ENCODE measurements around the gene SLC50A1. TPM values are rescaled to one million over a fixed set of nuclear protein-coding genes. Genes with fewer than 3 reads are reported as not detected.

SLC50A1 gene
- total and polyA plus RNA-seq, 10 donors, result 28.4 to 73.8 (median 40.1) TPM

DNA sequence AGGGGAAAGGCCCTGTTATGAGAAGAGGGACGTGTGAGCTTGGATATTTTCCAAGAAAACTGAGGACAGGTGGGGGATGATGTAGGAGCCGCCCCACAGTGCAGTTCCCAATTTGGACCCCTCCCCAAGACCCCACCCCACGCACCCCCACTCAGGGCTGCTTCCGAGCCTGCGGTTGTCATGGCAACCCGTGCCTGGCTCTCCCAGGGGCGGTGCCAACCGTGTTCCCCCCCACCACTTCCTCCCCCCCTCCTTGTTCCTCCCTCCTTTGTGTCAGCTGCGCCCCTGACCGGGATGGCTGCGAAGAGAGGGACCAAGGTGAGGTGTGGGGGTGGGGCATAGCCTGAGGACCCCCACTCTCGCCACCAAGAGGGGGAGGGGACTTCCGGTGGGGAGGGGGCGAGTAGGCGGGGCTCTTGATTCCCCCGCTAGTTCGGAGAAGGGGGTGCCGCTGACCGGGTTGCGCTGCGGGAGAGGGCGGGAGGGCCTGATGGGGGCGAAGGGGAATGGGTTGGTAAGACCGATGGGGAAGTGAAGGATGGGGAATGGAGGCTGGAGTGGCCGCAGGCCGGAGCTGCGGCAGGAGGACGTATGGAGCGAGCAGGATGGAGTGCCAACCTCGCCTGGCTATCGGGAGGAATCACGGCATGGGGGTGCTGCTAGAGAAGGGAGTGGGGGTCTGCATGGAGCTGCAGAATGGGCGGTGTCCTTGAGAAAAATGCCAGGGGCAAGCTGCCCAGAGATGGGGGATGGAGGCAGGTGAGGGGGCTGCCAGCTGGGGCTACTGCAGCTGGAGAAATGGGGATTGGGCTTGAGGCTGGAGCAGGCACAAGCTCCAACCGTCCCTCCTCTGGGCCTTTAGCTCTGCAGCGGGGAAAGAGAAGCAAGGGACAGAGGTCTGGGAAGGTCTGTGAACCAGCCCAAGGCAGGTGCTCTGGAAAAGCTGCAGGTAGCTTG, 39.0 kb downstream of the SLC50A1 start:
- Histone ChIP-seq H3K4me1 (peaks cover 11 to 78% (median 48%) of the 10 kb centered on the region in 6 donors), H3K27me3 (replicated peaks in 1 of 7) (peaks cover 0 to 25% (median 15%) of the 10 kb centered on the region in 7 donors), H3K27ac (peak overlapping the region in 4 of 8 donors; percentile 18 to 97 (median 96)), H3K9me3 (no peaks in the 10 kb centered on the region), H3K36me3 (peaks cover 0 to 32% (median 8%) of the 10 kb centered on the region in 6 donors), H3K4me3 (peak overlapping the region in 7 of 8 donors; percentile 8 to 88 (median 80))
- 8 to 14% (median 11%) methylated on average over 31 to 35 of the region's 35 CpGs for WGBS, 5 donors
- intact Hi-C loops (cut with DNase I; ENCODE audit: low total_unique reads), result loop anchor here (10.0 kb wide), 1 partner anchor 50 kb away; no protein-coding TSS in a partner anchor
- TF ChIP-seq POLR2A (IDR thresholded peaks at IDR 0.05), result no peak
- TF ChIP-seq, protein P1, sequence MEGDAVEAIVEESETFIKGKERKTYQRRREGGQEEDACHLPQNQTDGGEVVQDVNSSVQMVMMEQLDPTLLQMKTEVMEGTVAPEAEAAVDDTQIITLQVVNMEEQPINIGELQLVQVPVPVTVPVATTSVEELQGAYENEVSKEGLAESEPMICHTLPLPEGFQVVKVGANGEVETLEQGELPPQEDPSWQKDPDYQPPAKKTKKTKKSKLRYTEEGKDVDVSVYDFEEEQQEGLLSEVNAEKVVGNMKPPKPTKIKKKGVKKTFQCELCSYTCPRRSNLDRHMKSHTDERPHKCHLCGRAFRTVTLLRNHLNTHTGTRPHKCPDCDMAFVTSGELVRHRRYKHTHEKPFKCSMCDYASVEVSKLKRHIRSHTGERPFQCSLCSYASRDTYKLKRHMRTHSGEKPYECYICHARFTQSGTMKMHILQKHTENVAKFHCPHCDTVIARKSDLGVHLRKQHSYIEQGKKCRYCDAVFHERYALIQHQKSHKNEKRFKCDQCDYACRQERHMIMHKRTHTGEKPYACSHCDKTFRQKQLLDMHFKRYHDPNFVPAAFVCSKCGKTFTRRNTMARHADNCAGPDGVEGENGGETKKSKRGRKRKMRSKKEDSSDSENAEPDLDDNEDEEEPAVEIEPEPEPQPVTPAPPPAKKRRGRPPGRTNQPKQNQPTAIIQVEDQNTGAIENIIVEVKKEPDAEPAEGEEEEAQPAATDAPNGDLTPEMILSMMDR (IDR thresholded peaks at IDR 0.05 in 8 of 11, conservative IDR thresholded peaks at IDR 0.05 in 3 of 11), result no peak
- no peak for TF ChIP-seq POLR2AphosphoS5 (IDR thresholded peaks at IDR 0.05)
- peak; percentile 87 for DNase-seq

DNA sequence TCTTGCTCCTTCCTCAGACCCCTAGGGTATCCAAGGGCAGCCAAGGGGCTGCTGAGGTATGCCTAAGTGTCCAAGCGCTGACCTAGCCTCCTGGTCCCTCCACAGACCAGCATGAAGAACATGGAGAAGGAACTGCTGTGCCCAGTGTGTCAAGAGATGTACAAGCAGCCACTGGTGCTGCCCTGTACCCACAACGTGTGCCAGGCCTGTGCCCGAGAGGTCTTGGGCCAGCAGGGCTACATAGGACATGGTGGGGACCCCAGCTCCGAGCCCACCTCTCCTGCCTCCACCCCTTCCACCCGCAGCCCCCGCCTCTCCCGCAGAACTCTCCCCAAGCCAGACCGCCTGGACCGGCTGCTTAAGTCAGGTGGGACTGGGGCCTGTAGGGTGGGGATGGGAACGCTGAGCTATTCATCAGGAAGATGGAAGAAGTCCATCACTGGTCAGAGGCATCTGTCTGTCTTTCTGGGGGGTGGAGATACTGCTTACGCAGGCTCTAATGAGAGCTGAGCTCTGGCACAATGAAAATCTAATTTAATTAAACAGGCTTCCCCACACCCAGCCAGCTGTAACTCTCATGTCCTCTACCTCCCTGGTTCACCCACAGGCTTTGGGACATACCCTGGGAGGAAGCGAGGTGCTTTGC, 39.8 kb downstream of the SLC50A1 start:
- no peaks in the 10 kb centered on the region for H3K9me3 ChIP-seq
- H3K27ac ChIP-seq, result peak overlapping the region in 2 of 8 donors; percentile 97
- 84 to 96% (median 89%) methylated on average over 12 of the region's 12 CpGs for WGBS, 5 donors
- H3K36me3 ChIP-seq, result peaks cover 0 to 32% (median 3%) of the 10 kb centered on the region in 6 donors
- no peak overlapping the region for H3K4me3 ChIP-seq
- peak; percentile 75 for DNase-seq
- H3K4me1 ChIP-seq, result peaks cover 11 to 78% (median 48%) of the 10 kb centered on the region in 6 donors
- intact Hi-C loops (cut with DNase I; ENCODE audit: low total_unique reads), result loop anchor here (10.0 kb wide), 1 partner anchor 49 kb away; no protein-coding TSS in a partner anchor
- H3K27me3 ChIP-seq (replicated peaks in 1 of 7), result peaks cover 0 to 25% (median 15%) of the 10 kb centered on the region in 7 donors
- TF ChIP-seq POLR2AphosphoS5 (IDR thresholded peaks at IDR 0.05), result no peak
- no peak for TF ChIP-seq POLR2A (IDR thresholded peaks at IDR 0.05)
- TF ChIP-seq, protein P1 (IDR thresholded peaks at IDR 0.05 in 8 of 11, conservative IDR thresholded peaks at IDR 0.05 in 3 of 11), result no peak

DNA sequence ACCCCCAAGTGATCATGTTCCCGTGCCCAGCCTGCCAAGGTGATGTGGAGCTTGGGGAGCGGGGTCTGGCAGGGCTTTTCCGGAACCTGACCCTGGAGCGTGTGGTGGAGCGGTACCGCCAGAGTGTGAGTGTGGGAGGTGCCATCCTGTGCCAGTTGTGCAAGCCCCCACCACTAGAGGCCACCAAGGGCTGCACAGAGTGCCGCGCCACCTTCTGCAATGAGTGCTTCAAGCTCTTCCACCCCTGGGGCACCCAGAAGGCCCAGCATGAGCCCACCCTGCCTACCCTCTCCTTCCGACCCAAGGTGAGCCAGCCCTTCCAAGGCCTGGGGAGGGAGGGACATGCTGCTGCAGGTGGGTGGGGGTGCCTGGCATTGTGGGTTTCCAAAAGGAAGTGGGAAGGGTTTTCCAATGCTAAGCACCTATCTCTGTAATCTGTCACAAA, 40.3 kb downstream of the SLC50A1 start:
- H3K4me3 ChIP-seq, result no peak overlapping the region
- H3K9me3 ChIP-seq, result no peaks in the 10 kb centered on the region
- peaks cover 11 to 81% (median 48%) of the 10 kb centered on the region in 6 donors for H3K4me1 ChIP-seq
- H3K27me3 ChIP-seq (replicated peaks in 1 of 7), result peaks cover 0 to 25% (median 15%) of the 10 kb centered on the region in 7 donors
- DNase-seq, result peak; percentile 75
- peaks cover 0 to 28% (median 0%) of the 10 kb centered on the region in 6 donors for H3K36me3 ChIP-seq
- peak overlapping the region in 1 of 8 donors; percentile 34 for H3K27ac ChIP-seq
- TF ChIP-seq, protein P1 (IDR thresholded peaks at IDR 0.05 in 8 of 11, conservative IDR thresholded peaks at IDR 0.05 in 3 of 11), result no peak
- no peak for TF ChIP-seq POLR2A (IDR thresholded peaks at IDR 0.05)
- no peak for TF ChIP-seq POLR2AphosphoS5 (IDR thresholded peaks at IDR 0.05)
- 62 to 84% (median 68%) methylated on average over 8 to 9 of the region's 9 CpGs for WGBS, 5 donors
- intact Hi-C loops (cut with DNase I; ENCODE audit: low total_unique reads), result loop anchor here (10.0 kb wide), 1 partner anchor 49 kb away; no protein-coding TSS in a partner anchor
